ENCODE data around the gene CMTM8.

DNA sequence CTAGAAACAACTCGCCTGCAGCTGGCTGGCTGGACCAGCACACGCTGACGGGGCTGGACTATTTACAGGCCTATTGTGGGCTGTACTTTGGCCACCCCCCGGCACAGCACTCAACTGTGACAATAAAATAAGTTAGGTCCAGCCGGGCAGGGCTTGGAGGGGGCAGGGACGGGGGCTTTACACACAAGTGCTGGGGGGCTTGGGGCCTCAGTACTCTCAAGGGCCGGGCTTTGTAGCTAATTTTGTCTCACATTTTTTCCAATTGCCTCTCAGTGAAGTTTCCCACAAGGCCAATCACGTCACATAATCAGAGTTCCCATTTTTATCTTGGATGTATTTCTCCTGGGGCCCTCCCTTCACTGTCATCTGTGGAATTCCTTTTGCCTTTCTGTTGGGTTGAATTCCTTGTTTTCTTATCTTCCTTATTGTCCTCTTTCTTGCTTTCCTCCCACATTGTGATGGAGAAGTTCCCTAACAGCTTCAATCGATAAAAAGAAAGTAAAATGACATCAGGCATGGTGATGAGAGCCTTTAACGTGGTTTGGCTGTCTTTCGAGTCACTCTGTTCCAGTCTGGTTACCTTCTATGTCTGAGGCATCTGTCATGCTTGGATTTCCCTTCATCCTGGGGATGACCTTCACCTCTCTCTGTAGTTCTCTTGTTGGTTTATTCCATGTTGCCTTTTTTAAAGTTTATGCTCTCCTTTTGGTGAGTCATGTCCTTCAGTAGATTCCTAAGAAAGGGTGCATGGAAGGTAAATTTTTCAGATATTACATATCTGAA is 109.1 kb downstream of the CMTM8 start:
- TF ChIP-seq, protein P1, sequence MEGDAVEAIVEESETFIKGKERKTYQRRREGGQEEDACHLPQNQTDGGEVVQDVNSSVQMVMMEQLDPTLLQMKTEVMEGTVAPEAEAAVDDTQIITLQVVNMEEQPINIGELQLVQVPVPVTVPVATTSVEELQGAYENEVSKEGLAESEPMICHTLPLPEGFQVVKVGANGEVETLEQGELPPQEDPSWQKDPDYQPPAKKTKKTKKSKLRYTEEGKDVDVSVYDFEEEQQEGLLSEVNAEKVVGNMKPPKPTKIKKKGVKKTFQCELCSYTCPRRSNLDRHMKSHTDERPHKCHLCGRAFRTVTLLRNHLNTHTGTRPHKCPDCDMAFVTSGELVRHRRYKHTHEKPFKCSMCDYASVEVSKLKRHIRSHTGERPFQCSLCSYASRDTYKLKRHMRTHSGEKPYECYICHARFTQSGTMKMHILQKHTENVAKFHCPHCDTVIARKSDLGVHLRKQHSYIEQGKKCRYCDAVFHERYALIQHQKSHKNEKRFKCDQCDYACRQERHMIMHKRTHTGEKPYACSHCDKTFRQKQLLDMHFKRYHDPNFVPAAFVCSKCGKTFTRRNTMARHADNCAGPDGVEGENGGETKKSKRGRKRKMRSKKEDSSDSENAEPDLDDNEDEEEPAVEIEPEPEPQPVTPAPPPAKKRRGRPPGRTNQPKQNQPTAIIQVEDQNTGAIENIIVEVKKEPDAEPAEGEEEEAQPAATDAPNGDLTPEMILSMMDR (IDR thresholded peaks at IDR 0.05; ENCODE audit: low read depth, low read length) = no peak
- TF ChIP-seq EZH2phosphoT487 (IDR thresholded peaks at IDR 0.05; ENCODE audit: low read depth) = no peak

Data from OCI-LY3 (cell line).